ENCODE data around the gene DUSP1. TPM values are rescaled to one million over a fixed set of nuclear protein-coding genes. Genes with fewer than 3 reads are reported as not detected.

The DUSP1 gene
- total and polyA plus RNA-seq, 2 of the 4 experiments (the other 2 are of a cell fraction): 304 to 467 TPM

GRCh38 chr5:172730222-172730621, 40.8 kb downstream of the DUSP1 start:
- 0 out of 2 replicates have a peak overlapping the region, but pooled peaks have one; percentile 33 for H2AK5ac ChIP-seq (ENCODE audit: low read depth, low read length)
- WGBS, 2 experiments (ENCODE audit: extremely low coverage in 2 of 2, insufficient read length in 1 of 2): 100% methylated on average over 3 of the region's 6 CpGs; no CpG with 5 or more reads in 1 of the 2 experiments
- H3K36me3 ChIP-seq (ENCODE audit: control insufficient read depth, insufficient read depth, low read length): no peaks in the 10 kb centered on the region
- no peak overlapping the region for H3K9ac ChIP-seq (ENCODE audit: low read depth, low read length)
- no peak overlapping the region for H3K56ac ChIP-seq (ENCODE audit: extremely low read depth, insufficient read depth, low read length)
- H2BK20ac ChIP-seq (ENCODE audit: low read depth, low read length): no peak overlapping the region
- ATAC-seq (ENCODE audit: low read depth) (no peak), DNase-seq (no peak)
- peaks cover 10% of the 10 kb centered on the region for H3K4me1 ChIP-seq (ENCODE audit: control insufficient read depth, insufficient read depth, low read length)
- H2AK9ac ChIP-seq (replicated peaks; ENCODE audit: low read depth, low read length, poor library complexity): no peak overlapping the region
- no peak overlapping the region for H4K5ac ChIP-seq (ENCODE audit: low read depth, low read length)
- no TSS peak for BruUV-seq (replicated peaks)
- H3K9me3 ChIP-seq (ENCODE audit: control insufficient read depth, insufficient read depth, low read length): no peaks in the 10 kb centered on the region
- dilution Hi-C loops (cut with HindIII; ENCODE audit: low sequenced_read_pairs, unreplicated experiment) (no loop called here), in situ Hi-C loops (cut with MboI; ENCODE audit: low sequenced_read_pairs) (no loop called here), intact Hi-C loops (cut with micrococcal nuclease) (loop anchor here (5.0 kb wide), 1 partner anchor 37 kb away; no protein-coding TSS in a partner anchor)
- POLR2A ChIA-PET (ENCODE audit: unreplicated experiment): no interaction called here
- H3K27ac ChIP-seq (ENCODE audit: insufficient read depth, low read length): no peak overlapping the region
- H3K18ac ChIP-seq (ENCODE audit: low read depth, low read length): no peak overlapping the region
- H3K14ac ChIP-seq (replicated peaks; ENCODE audit: low read depth, low read length): no peak overlapping the region
- no peak for TF ChIP-seq NFE2L2 (IDR thresholded peaks at IDR 0.05; ENCODE audit: low read depth, low read length)
- no peak for TF ChIP-seq RCOR1 (IDR thresholded peaks at IDR 0.05; ENCODE audit: insufficient replicate concordance, low read length)
- no peak for TF ChIP-seq CHD1 (IDR thresholded peaks at IDR 0.05; ENCODE audit: low read depth, low read length)
- no peak for TF ChIP-seq POLR2A (IDR thresholded peaks at IDR 0.05; ENCODE audit: low read depth, low read length)
- TF ChIP-seq RAD21 (IDR thresholded peaks at IDR 0.05; ENCODE audit: low read length): no peak
- TF ChIP-seq FOS (IDR thresholded peaks at IDR 0.05; ENCODE audit: low read depth, low read length): no peak
- no peak for TF ChIP-seq CTCF (conservative IDR thresholded peaks at IDR 0.05; ENCODE audit: low read depth, low read length)
- no peak for TF ChIP-seq SMC3 (IDR thresholded peaks at IDR 0.05; ENCODE audit: low read depth, low read length)
- TF ChIP-seq MAZ (IDR thresholded peaks at IDR 0.05; ENCODE audit: borderline replicate concordance, low read depth, low read length): no peak
- TF ChIP-seq MAFK (IDR thresholded peaks at IDR 0.05; ENCODE audit: low read depth, low read length): no peak
- TF ChIP-seq RFX5 (IDR thresholded peaks at IDR 0.05; ENCODE audit: low read depth, low read length): no peak
- TF ChIP-seq ELK1 (IDR thresholded peaks at IDR 0.05; ENCODE audit: borderline replicate concordance, low read depth, low read length): no peak
- no peak for TF ChIP-seq MXI1 (IDR thresholded peaks at IDR 0.05; ENCODE audit: borderline replicate concordance, low read depth, low read length)
- TF ChIP-seq CEBPB (IDR thresholded peaks at IDR 0.05; ENCODE audit: low read depth, low read length): no peak
- no peak for TF ChIP-seq BHLHE40 (IDR thresholded peaks at IDR 0.05; ENCODE audit: low read depth, low read length)
- H3K4me2 ChIP-seq (ENCODE audit: low read depth, low read length): no peak overlapping the region
- no peak overlapping the region for H3K4me3 ChIP-seq (ENCODE audit: insufficient read depth, low read depth, low read length)
- no peak overlapping the region for H4K91ac ChIP-seq (ENCODE audit: insufficient read depth, low read depth, low read length)
- no peaks in the 10 kb centered on the region for H3K79me1 ChIP-seq (ENCODE audit: low read depth in 1 of 2, low read length in 2 of 2)
- H3K9me1 ChIP-seq (ENCODE audit: insufficient read depth, low read length): 0 out of 2 replicates have a peak, but pooled peaks cover 9% of the 10 kb centered on the region
- H2BK5ac ChIP-seq (ENCODE audit: low read depth, low read length, poor library complexity, severe bottlenecking): no peak overlapping the region
- peaks cover 2% of the 10 kb centered on the region; the same call in 1 of the 2 replicates for H3K27me3 ChIP-seq (ENCODE audit: control insufficient read depth, insufficient read depth, low read length)
- no peak overlapping the region for H3K23ac ChIP-seq (ENCODE audit: low read depth, low read length)
- H4K8ac ChIP-seq (ENCODE audit: low read depth in 2 of 2, low read length in 2 of 2): no peak overlapping the region
- no peak overlapping the region; the same call in 2 of the 3 replicates for H2BK15ac ChIP-seq (ENCODE audit: low read depth, low read length)
- H2BK120ac ChIP-seq (ENCODE audit: low read depth, low read length): no peak overlapping the region
- CTCF ChIA-PET: interaction anchor here (1.4 kb wide), 1 partner anchor 15 kb away, joined by 3 read pairs; no protein-coding TSS in a partner anchor
- H3K4ac ChIP-seq (ENCODE audit: low read depth, low read length): no peak overlapping the region
- H4K20me1 ChIP-seq (ENCODE audit: insufficient read depth, low read length): no peaks in the 10 kb centered on the region
- no peak overlapping the region for H2AFZ ChIP-seq (replicated peaks; ENCODE audit: low read length, poor library complexity)
